ENCODE results near the gene BMF.
A peak's percentile ranks its signal among the peaks of the same experiment; 100 is the strongest.
"Not testable (repeated sequence)": the region's sequence is repeated elsewhere in the genome, so short reads cannot be mapped to it uniquely, and the experiment has no call there.

Gene BMF

DNA sequence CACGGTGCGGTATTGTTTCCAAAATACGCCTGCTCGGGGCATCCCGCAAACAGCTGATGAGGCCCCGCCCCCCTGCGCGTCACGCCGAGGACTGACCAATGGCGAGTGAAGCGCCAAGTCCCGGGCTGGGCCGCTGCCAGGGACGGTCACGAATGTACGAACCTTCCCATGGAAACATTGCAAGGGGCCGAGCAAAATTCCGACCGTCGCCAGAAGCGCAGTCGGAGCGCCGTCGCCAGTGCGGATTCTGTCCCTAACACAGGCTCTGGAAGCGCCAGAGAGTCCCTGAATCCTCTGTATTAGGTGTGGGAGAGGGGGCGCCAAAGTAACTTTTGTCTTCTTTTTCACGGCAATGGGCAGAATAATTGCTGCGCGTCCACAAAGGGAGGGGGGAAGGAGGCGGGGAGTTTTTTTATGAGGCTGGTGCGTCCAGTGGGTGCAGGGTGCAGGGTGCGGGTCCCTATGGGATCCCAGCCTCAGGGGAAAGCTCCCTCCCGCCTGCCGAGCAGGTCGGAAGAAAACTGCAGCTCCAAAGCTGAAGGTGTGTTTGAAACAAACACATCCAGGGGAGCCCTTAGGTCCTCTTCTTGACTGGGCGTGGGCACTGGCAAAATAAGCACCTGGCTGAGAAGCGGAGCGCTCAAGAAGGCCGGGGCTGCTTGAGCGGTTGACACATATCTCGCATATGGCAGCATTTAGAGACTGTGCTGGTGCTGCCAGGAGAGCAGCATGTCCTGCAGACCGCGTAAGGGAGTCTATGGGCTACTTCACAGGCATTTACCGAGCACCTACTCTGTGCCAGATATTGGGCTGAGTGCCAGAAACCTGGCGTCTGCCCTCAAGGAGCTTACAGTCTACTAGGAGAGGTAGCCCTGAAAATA, at the start of gene BMF:
TSS of gene BMF (minus strand) at position 25 of the 881 bp plus-strand sequence. CDS start 2,793 bp downstream, outside the sequence.
- DNase-seq (ENCODE audit: low spot score) = peak; percentile 99

- no peak for DNase-seq (ENCODE audit: low spot score)
These were observed 49.2 kb upstream of the BMF start for GRCh38 chr15:40157778-40158447.

GRCh38 chr15:40155270-40155910, 46.7 kb upstream of the BMF start:
- DNase-seq (ENCODE audit: low spot score) = peak; percentile 63

GRCh38 chr15:40154821-40155220, 46.1 kb upstream of the BMF start:
- DNase-seq (ENCODE audit: low spot score) = not testable (repeated sequence)

- peak; percentile 68 for DNase-seq (ENCODE audit: low spot score)
These were observed 43.3 kb upstream of the BMF start for GRCh38 chr15:40151991-40152390.

DNA sequence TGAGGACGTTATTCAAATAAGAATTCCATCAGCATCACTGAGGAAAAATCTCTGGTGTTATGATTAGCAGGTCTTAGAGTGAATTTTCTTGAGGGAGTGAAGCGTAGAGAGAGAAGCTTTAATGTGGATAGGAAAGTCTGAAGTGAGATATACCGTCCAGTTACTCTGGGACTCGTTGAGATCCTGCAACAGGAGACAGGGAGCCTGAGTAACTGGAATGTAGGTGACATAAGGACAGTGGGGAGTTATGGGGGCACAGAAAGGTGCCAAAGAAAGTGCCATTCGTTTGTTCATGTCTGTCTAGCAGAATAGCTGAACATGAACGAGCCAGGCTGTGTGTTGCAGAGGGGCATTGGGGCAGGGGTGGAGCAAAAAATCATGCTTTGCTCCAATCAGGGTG, 42.8 kb upstream of the BMF start:
- DNase-seq (ENCODE audit: low spot score) = no peak

DNA sequence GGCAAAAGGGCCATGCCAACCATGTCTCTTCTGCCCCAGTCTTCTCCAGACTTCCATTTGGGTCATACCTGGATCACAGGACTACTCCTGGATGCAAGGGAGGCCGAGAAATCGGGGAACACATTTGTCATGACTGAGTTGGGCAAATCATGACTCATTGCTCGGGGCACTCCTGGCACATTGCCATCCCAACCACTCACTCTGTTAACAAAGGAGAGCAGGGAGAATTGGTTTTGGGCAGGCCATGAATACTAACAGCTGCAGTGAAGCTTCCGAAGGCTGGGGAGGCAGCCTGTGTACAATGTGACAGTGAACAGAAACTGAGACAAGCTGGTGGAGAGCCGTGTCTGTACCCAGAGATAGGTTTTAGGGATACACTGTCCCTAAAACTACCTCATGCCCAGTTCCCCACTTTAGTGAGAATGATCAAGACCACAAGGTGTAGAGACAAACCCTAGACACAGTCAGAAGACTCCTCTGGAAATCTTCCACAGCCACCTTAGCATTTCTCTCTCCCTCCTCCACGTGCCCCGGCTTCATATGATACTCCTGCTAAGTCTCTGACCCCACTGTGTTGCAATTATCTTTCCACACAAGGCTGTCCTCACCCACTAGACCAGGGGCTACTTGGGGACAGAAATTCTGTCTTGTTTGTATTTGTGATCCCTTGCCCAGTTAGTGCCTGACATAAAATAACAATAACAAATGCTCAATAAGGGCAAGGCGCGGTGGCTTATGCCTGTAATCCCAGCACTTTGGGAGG, 41.7 kb upstream of the BMF start:
- peak; percentile 90 for DNase-seq (ENCODE audit: low spot score)

DNA sequence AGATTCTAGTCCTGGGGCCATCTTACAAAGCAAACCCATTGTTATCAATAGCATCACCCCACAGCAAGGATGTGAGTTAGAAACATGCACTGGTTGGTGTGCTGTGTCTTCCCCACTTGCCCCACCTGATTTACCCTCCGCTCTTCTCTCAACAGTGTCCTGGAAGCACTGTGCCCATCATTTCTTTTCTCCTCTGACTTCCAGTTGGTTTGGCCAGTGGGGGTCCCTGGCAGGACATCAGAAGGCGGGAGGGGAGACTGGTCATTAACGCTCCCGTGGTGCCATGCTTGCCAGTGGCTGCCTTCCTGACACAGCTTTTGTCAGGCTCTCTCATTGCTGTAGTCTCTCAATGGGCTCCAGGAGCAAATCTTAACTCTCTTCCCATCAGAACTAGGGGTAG, 40.7 kb upstream of the BMF start:
- DNase-seq (ENCODE audit: low spot score) = no peak

- peak; percentile 79 for DNase-seq (ENCODE audit: low spot score)
These were observed 37.4 kb upstream of the BMF start for GRCh38 chr15:40146037-40146436.

GRCh38 chr15:40142428-40142827, 33.7 kb upstream of the BMF start:
- no peak for DNase-seq (ENCODE audit: low spot score)

DNA sequence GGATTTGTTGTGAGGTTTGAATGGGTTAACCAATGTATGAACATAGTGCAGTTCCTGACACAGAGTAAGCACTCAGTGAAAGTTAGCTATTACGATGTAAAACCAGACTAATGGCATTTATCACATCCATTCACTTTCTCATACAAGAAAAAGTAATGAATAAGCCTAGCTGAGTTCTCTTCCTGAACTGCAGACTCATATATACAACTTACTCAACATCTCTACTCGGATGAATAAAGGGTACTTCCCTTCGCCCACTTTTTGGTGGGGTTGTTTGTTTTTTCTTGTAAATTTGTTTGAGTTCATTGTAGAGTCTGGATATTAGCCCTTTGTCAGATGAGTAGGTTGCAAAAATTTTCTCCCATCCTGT, 29.5 kb upstream of the BMF start:
- not testable (repeated sequence) for DNase-seq (ENCODE audit: low spot score)

GRCh38 chr15:40137303-40138200, 28.9 kb upstream of the BMF start:
- no peak for DNase-seq (ENCODE audit: low spot score)

- DNase-seq (ENCODE audit: low spot score) = no peak
These were observed 28.0 kb upstream of the BMF start for GRCh38 chr15:40136470-40137302.

- DNase-seq (ENCODE audit: low spot score) = not testable (repeated sequence)
These were observed 27.3 kb upstream of the BMF start for GRCh38 chr15:40135846-40136450.

DNA sequence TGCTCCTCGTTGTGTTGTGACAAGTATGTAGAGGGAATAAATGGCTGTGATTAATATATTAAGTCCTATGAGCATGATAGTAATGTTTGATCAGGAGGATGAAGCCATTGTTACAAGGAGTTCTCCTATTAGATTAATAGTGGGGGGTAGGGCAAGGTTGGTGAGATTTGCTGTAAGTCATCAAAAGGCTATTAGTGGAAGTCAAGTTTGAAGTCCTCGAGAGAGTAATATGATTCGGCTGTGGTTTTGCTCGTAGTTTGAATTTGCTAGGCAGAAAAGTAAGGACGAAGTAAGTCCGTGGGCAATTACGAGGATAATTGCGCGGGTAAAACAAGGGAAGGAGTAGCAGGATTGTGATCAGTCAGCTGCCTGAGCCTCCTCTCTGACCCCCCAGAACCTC, 26.2 kb upstream of the BMF start:
- DNase-seq (ENCODE audit: low spot score) = no peak

DNA sequence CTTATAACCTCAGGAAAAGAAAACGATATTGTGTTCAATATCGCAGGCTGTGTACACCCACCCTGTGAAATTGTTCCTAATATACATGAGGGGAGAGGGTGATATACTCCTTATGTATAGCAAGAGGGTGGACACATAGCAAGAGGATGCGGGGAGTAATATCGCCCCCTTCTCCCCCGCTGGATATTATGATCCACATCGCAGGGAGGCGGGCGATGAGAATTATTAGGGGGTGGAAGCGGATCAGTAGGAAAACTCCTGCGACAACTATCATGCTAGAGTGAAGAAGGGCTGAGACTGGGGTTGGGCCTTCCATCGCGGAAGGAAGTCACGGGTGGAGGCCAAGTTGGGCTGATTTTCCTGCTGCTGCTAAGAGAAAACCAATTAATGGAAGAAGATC, 24.9 kb upstream of the BMF start:
- no peak for DNase-seq (ENCODE audit: low spot score)

- DNase-seq (ENCODE audit: low spot score) = no peak
These were observed 22.3 kb upstream of the BMF start for GRCh38 chr15:40130799-40131502.

GRCh38 chr15:40130118-40130517, 21.4 kb upstream of the BMF start:
- DNase-seq (ENCODE audit: low spot score) = no peak
